GM21723 (cell line): ENCODE results near the gene MAST4.
A peak's percentile ranks its signal among the peaks of the same experiment; 100 is the strongest.

Source experiments
- ATAC-seq: cut with Tn5 transposase; IDR thresholded peaks from one replicate; pipeline ENCODE4 v1.9.1; 2021; ENCODE audit warnings: mild to moderate bottlenecking, moderate library complexity; ENCODE audit not compliant: unreplicated experiment

Gene MAST4

DNA sequence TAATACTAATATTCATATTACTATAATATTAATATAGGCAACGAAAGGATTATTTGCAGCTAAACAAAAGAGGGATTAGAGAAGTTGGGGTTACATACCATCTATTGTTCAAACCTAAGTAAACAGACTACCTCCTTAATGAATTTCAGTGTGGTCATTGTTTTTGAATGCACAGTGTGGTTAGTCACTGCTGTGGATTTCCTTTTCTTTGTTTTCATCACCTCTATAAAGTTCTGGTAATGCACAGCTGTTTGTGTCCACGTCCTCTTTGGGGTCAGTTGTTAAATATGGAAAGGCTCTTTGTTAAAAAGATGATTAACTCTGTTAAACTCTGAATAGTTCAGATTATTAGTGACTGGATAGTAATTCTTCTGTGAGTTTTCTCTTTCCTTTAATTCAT lies 233.6 kb downstream of the MAST4 start:
- ATAC-seq: no peak

DNA sequence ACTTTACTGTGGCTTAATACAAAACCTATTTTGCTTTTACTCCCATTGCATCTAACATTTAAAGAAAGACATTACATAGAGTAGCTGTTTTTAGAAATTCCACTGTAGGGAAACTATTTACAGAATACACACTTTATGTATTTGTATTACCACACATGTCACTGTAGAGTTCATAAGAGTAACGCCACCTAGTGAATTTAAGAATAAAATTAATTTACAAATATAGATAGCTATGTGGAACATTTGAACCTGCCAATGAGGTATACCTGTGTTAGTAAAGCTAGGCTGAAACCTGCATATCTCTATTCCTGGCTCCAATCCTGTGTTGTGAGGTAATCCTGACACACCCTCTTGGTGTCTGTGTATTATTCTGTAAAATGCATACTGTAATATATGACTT lies 234.4 kb downstream of the MAST4 start:
- no peak for ATAC-seq

DNA sequence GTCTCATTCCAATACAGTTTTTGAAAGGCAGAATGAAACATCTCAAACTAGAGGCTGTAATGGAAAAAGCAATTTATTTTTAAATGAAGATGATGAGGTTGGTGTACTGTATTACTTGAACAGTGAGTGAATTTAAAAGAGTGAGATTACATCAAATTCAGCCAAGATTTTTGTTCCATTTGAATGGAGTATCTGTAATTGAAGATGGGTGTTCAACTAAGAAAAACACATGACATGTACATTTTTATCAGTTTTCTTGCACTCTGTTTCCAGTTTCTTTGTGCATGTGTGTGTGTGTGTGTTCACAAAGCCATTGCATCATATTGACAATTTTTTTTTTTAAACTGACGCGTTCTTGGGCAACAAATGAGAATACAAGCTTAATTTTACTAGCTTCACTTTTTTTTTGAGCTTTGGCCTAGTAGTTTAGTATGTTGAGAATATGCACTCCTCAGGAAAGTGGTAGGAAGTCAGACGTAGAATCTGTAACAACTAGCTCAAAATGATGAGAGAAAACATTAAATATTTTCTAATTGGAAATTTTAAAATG lies 243.5 kb downstream of the MAST4 start:
- no peak for ATAC-seq

DNA sequence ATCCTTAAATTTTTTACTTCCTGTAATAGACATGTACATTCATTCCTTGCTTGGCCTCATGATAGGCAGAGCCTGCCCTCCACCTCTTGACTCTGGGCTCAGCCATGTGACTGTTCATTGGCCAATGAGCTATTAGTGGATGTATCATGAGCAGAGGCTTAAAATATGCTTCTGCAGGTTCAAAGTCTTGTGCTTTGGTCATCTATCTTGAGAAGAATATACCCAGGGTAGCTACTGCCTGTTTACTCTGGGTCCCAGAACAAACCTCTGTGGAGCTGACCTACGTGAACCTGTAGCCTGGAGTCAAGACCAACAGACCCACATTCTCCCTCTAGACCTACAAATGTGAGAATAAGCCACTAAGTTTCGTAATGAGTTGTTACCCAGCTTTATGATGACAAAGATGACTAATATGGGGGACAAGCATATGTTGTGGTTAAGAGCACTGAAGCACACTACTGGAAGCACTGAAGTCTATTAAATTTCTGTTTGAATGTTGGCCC lies 244.4 kb downstream of the MAST4 start:
- ATAC-seq: peak; percentile 100

DNA sequence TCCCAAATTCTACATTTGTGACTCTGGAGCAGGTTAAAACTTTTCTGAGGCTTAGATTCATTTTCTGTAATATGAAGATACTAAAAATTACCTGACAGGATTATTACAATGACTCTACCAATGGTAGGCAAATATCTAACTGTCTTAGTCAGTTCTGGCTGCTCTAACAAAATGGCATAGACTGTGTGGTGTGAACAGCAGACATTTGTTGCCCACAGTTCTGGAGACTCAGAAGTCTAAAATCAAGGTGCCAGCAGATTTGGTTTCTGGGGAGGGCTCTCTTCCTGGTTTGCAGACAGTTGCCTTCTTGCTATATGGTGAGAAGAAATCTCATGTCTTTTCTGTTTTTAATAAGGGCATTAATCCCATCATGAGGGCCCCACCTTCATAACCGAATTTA lies 245.1 kb downstream of the MAST4 start:
- no peak for ATAC-seq

DNA sequence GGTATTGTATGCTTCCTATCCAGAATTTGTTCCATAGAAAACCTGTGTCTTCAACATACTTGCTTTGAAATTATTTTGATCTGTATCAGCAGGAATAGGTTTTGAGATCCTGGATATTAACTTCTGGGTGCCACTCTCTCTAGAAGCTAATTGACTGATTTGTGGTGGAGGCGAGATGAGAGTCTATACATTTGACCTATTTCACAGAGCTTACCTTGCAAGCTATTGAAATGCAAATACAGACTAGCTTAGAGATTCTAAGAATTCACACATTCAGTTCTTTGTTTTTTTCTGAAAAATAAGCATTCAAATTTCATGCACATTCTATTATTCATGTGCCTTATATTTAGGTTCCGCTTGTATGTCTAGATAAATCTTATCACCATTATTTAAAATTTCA lies 246.3 kb downstream of the MAST4 start:
- ATAC-seq: no peak

DNA sequence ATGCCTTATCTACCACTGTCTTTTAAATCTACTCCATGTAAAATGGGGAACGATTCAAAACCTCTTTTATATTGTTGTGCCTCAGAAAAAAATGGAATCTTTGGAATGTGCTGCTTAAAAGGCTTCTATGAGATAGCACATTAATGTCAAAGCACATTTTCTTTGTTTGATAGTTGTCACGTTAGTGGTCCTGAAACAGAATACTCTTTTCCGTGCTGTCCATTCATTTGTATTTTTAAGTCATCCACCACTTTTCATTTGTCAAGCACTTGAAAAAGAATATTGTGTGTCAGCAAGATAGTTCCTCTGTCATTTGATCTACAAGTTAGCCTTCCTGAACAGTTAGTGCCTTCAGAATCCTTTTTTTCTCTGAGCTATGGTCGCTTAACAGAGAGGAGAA lies 246.9 kb downstream of the MAST4 start:
- ATAC-seq: no peak

DNA sequence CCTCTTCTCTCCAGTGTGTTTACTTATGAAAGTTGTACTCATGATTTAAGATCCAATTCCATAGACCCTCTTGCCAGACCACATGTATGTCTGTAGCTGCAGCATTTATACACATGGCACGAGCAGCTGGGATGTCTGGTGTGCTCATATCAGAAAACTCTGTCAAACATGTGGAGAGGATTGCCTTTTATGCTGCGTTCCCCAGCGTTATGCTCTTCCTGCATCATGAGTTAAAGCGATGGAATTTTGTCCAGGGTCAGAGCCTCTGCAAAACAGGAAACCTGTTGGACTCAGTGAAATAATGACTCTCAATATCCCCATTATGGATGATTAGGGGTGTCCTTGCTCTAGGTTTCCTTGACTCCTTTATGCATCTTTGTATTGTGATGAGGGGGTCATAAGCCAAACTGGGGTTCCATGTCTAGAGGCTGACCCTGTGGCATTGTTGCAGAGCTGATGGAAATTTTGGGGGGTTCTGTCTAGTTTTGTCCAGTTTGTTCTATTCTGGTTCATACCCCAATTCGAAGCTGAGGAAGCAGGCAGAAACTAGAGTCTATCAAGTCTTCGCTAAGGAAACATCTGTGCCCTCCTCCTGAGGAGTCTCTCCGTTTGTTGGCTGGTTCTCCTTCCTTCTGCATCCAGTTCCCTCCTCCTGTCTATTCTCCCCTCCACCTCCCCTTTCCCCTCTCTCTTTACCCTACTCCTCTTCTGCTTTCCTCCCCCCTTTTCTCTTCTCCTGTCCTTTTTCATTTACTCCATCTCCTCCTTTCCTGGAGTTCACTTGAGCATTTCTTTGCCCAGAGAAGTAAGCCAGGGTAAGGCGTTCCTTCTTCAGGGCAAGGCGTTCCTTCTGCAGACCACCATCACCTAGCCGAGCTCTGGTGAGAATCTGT lies 252.8 kb downstream of the MAST4 start:
- ATAC-seq: no peak

DNA sequence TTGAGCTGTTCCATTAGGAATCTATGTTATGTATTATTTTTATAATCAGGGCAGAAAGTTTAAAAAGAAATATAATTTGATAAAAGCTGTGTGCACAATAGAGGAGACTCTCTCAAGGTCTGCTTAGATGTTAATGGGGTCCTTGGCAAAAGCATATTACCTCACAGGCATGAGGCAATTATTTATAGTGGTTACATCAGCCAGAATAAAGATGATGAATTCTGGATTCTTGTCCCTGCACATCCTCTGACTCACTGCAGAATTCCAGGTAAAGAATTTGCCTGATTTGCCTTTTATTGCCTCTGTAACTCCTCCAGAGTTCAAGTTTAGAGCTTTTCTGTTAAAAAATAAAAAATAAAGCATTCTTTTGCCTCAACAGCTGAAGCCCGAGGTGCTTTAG lies 253.6 kb downstream of the MAST4 start:
- ATAC-seq: no peak

DNA sequence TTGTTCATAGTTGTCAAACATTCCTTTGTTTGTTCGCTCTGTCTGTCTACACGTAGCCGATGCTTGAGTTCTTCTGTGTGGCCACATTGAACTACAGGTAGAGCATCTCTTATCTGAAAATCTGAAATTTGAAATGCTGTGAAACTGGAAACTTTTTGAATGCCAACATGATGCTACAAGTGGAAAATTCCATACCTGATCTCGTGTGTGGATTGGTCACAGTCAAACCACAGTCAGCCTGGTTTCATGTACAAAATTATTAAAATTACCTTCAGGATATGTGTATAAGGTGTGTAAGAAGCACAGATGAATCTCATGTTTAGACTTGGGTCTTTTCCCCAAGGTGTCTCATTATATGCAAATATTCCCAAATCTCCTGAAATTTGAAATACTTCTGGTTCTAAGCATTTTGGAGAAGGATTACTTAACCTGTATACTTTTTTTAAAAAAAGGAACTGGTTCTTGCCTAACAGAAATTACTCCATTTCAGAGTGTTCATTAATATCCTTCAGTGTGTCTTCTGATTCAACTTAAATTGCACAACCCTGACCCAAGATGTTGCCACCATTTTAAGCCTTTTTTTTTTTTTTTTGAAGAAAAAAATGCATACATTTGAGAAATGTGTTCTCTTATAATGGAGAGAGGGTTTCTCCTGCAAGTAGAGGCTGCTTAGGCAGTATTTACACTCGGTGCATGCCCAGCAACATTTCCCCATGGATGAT lies 254.3 kb downstream of the MAST4 start:
- no peak for ATAC-seq

DNA sequence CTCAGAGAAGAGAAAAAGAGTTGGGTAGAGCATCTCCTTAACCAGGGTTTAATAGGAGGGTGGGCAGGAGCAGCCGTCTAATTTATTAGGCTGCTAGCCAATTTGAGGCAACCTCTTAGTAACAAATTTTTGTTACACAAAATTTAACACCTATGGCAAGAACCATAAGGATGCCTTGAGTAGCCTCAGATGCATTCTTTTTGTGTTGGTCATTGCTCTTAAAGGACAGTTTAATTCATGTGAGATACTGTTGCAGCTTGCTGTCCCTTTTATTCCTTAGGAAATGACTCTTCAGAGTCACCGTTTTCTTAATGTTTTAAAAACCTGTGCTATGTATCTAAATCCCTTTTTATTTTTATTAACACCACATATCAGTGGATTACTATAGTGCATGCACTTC lies 255.1 kb downstream of the MAST4 start:
- ATAC-seq: no peak

DNA sequence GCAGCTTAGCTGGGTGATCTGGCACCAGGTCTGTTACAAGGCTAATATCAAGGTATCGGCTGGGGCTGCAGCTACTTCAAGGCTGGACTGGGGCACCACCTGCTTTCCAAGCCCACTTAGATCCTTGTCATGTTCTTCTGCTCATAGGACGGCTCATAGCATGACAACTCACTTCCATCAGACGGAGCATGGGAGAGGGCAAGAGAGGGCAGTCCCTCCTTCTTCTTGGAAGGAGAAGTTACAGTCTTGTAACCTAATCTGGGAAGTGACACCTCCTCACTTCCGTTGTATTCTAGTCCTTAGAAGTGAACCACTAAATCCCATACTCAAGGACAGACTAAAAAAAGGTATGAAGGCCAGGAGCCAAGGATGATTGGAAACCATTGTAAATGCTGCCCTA lies 258.2 kb downstream of the MAST4 start:
- ATAC-seq: no peak

DNA sequence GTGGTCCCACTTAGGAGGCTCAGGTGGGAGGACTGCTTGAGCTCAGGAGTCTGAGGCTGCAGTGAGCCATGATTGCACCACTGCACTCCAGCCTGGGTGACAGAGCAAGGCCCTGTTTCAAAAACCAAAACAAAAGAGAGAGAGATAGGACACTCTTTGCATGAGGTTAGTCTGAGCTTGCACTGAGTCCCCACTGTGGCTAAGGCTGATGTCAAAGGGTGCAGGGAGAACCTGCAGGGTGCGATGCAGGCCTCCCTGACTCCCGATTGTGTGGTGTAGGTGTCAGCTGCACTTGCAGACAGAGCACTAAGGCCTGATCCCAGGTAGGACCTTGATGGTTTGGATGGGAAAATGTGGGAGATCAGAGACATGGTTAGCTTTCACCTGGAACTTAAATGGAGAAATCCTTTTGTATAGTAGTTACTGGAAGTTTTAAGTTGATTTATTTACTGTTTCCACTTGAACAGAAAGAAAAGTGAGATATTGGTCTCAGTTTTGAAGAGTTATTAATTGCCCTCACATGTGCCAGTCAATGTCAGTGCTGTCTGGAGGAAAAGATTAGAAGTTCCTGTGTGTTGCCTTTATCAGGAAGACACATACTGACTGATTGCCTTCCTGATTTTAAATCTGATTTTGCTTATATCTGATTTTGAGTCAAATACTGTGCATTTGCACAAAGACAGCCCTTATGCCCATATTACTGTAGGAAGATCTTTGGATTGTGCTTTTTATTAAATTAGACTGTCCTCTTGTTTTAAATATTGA lies 260.0 kb downstream of the MAST4 start:
- ATAC-seq: no peak

DNA sequence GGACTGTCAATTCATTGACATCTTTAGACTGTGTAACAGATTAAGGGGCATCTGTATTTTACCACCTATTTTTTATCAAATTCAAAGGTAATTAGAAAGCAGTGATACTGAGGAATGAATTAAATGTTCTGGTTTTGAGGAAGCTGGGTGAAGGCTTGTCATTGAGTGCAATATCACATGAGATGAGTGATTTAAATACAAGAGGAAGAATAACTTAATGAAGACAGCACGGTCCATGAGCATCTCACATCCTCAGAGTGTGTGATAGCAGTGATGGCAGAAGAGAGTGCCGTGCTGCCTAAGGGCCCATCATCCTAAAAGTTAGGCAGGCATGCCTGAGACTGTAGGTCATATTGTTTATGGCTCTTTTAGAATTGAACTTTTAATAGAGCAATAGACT lies 263.3 kb downstream of the MAST4 start:
- no peak for ATAC-seq

DNA sequence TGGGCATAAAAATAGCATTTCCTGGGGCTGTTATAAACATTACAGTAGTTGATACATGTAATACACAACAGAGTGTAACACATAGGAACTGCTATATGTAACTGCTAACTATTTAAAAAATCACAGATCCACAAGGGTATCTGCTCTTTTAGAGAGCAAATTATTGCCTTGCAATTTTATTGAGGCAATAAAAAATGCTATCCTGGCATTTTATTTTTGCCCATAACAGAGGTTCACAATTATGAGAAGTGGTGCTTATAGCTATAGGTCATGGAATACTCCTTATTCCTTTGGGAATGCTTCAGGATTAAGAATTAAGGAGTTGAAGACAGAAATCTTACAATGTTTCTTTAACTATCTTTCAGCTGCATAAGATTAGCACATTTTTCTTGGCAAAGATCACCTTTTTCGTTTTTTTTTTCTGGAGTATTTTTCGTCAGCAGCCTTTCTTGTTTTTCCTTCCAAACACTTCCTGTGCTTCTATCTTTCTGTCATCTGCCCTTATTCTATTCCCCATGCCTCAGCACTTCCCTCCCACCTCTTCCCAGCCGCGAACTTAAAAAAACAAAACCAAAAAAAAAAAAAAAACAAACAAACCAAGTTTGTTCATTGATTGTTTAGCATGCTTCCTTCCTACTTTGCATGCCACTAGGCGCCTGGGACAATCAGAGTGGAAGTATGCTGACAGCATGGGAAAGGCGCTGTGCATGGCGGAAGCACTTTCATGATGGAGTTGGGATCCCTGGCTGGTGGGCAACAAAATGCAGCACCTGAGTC lies 264.2 kb downstream of the MAST4 start:
- ATAC-seq: no peak

DNA sequence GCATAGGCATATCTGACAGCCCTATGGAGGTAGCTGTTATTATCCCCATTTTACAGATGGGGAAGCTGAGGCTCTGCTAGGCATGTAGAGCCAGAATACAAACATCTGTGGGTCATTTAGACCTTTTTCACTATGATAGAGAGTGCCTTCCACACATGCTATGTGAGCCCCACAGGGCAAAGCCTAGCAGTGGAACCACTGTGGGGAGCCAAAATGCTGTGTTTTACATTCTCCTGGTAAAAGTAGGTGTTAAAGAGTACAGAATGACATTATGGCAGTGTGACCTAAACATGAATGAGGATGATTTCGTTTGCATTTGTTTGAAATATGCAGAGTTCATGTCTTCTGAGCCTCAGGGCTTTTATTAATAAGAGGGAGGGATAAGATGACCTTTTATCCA lies 265.2 kb downstream of the MAST4 start:
- ATAC-seq: no peak

DNA sequence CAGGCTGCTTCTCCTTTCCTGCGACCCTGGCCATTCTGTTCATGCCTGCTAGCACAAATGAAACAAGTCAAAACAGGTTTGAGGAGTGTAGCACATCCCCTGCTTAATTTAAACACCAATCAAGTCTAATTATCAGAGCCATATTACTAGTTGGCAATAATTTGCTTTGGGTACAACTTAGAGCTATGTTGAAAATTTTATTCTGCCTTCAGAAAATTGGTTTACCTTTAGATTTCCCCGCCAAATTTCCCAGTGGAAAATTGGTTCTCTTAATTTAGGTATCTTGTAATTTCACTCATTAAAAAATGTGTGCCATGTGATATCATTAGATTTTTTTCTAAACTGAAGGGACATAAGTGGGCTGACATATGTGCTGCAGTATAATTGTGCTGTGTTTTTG lies 265.8 kb downstream of the MAST4 start:
- no peak for ATAC-seq

DNA sequence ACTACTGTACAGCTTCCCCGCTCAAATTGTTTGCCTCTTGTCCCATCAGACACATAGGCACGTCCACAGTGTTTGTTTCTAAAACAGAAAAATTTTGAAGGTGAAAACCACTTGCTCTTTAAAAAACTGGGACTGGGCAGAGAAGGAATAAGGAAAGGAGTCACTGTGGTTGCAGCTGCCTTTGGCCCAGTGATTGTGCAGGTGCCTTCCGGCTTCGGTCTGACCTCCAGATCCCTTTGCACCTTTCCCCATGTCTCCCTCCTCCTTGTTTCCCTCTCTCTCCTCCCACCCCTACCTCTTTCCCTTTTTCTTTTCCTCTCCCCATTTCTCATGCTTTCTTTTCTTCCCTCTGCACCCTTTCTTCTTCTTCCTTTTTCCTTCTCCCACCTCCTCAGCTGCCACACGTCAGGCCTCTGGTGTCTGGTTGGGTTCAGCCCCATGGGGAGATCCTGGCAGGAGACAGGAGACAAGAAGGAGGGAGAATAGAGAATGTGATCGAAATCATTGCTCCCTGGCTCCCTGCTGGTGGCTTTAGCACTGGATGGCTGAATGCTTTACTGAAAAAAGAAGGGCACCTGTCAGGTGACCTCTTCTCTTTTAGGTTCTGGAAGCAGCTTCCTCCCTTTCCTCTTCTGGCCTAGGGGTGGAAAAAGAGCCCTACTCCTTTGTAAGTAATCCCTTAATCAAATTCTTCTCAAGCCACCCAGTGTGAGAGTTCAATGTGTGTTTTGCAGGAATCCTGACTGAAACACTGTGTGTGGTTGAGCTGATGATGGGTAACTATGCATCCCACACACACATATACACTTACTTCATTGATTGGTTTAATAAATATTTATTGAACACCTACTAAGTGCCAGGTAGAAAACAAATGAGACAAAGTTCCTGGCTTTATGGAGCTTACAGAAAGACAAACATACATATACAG lies 267.3 kb downstream of the MAST4 start:
- ATAC-seq: no peak

DNA sequence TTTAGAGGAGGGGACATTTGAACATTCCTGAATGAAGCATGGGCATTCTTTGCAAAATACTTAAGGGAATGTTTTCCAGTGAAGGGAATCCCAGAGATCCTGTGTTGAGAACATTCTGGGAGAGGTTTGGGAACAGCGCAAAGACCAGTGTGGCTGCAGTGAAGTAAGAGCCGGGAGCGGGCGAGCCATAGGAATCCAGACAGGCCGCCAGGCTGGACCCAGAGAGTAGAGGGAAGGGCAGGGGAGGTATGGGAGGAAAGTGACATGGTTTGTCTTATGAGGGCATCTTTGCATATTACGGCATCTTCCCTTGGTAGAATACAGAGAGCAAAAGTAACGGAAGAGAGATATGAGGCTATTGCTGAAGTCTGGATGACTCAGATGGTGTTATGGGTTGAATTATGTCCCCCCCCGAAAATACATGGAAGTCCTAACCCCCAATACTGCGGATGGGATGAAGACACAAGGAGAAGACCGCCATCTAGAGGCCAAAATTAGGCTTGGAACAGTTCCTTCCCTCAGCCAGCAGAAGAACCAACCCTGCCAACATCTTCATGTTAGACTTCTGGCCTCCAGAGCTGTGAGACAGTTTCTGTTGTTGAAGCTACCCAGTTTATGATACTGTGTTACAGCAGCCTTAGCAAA lies 268.2 kb downstream of the MAST4 start:
- ATAC-seq: peak; percentile 52
